SW 1271 (cell line): ENCODE results near the gene MPPE1.

Experiments used
- DNase-seq, 2 experiments: peaks; one replicate each; lab custom pipeline; 2025; lab: John Stamatoyannopoulos, UW

The MPPE1 gene

GRCh38 chr18:11884396-11885030 lies 23.6 kb downstream of the MPPE1 start:
- no peak for DNase-seq

- DNase-seq, result no peak
Observed at GRCh38 chr18:11883153-11883552, 25.0 kb downstream of the MPPE1 start.

- no peak for DNase-seq
Observed at GRCh38 chr18:11882636-11883035, 25.5 kb downstream of the MPPE1 start.

- DNase-seq, result no peak
Observed at GRCh38 chr18:11880586-11881304, 27.4 kb downstream of the MPPE1 start.

GRCh38 chr18:11877497-11878135 lies 30.5 kb downstream of the MPPE1 start:
- DNase-seq, result no peak

GRCh38 chr18:11874676-11875075 lies 33.4 kb downstream of the MPPE1 start:
- DNase-seq, result no peak

- no peak for DNase-seq
Observed at GRCh38 chr18:11873670-11874340, 34.3 kb downstream of the MPPE1 start.

- peak in 1 of 2 experiments; percentile 35 for DNase-seq
Observed at GRCh38 chr18:11872479-11873136, 35.5 kb downstream of the MPPE1 start.

- DNase-seq, result no peak
Observed at GRCh38 chr18:11871501-11871900, 36.6 kb downstream of the MPPE1 start.

GRCh38 chr18:11868230-11868629 lies 39.9 kb downstream of the MPPE1 start:
- no peak for DNase-seq

GRCh38 chr18:11866764-11867163 lies 41.4 kb downstream of the MPPE1 start:
- no peak for DNase-seq

GRCh38 chr18:11866329-11866728 lies 41.8 kb downstream of the MPPE1 start:
- DNase-seq, result no peak

- DNase-seq, result no peak
Observed at GRCh38 chr18:11865071-11865470, 43.0 kb downstream of the MPPE1 start.

- DNase-seq, result no peak
Observed at GRCh38 chr18:11864471-11864870, 43.6 kb downstream of the MPPE1 start.

GRCh38 chr18:11862468-11863137 lies 45.5 kb downstream of the MPPE1 start:
- DNase-seq, result no peak

- no peak for DNase-seq
Observed at GRCh38 chr18:11861583-11862288, 46.4 kb downstream of the MPPE1 start.

- no peak for DNase-seq
Observed at GRCh38 chr18:11860594-11861450, 47.3 kb downstream of the MPPE1 start.

- peak; percentile 62 to 78 for DNase-seq
Observed at GRCh38 chr18:11859903-11860407, 48.2 kb downstream of the MPPE1 start.

GRCh38 chr18:11859282-11859830 lies 48.8 kb downstream of the MPPE1 start:
- no peak for DNase-seq
